AG04450 (cell line): ENCODE results near the gene ZIC2. TPM values are rescaled to one million over a fixed set of nuclear protein-coding genes. Genes with fewer than 3 reads are reported as not detected.

ENCODE experiments used
- CTCF ChIA-PET: fragments of 300-600, 350-600 bp; formaldehyde crosslinking; extraction: SDS; loops from one replicate; lab custom pipeline; 2022; ENCODE audit warnings: antibody characterized with exemption, inconsistent platforms; lab: Charles Lee
- POLR2A ChIA-PET: fragments of 350-600 bp; formaldehyde crosslinking; extraction: SDS; loops from one replicate; lab custom pipeline; 2021; ENCODE audit warnings: antibody characterized with exemption, inconsistent platforms; lab: Yijun Ruan, JAX
- DNase-seq: peaks from one replicate; pipeline ENCODE4 v3.0.0-alpha.2; 2011; ENCODE audit warnings: low read depth, low spot score
- H3K27ac ChIP-seq: one replicate; pipeline ENCODE4 v1.5.1; 2012; ENCODE audit warnings: low read depth, low read length, control low read depth
- H3K27me3 ChIP-seq: one replicate; pipeline ENCODE4 v1.6.0; 2012; ENCODE audit warnings: low read length; ENCODE audit not compliant: control insufficient read depth, insufficient read depth
- H3K4me3 ChIP-seq: 2 replicates; pipeline ENCODE4 v1.5.1; 2011; ENCODE audit warnings: mild to moderate bottlenecking, low read depth, low read length, control low read depth
- H3K9me3 ChIP-seq: 2 replicates; pipeline ENCODE4 v1.5.1; 2012; ENCODE audit warnings: low read length; ENCODE audit not compliant: control insufficient read depth, insufficient read depth
- CTCF ChIP-seq: IDR thresholded peaks from 2 replicates; pipeline ENCODE4 v1.5.1; 2011; ENCODE audit warnings: low read depth, low read length, control low read depth, inconsistent platforms
- polyA plus RNA-seq: library from polyadenylated mRNA; depleted of rRNA; stranded (reverse); fragments of >200 nt; gene quantifications from 2 replicates; pipeline ENCODE4 v1.2.3, GENCODE V29; 2011

ZIC2 gene
- polyA plus RNA-seq, 1 experiment, result not detected

GRCh38 chr13:99973808-99974185 is 7.8 kb upstream of the ZIC2 start:
- Histone ChIP-seq H3K4me3 (no peak overlapping the region), H3K27me3 (peaks cover 89% of the 10 kb centered on the region), H3K9me3 (peaks cover 27% of the 10 kb centered on the region), H3K27ac (no peak overlapping the region)
- ChIA-PET CTCF (interaction anchor here (0.6 to 0.9 kb wide), 2 partner anchors 317 to 570 kb away, joined by 3 read pairs; no protein-coding TSS in a partner anchor), POLR2A (no interaction called here)
- no peak for DNase-seq
- TF ChIP-seq CTCF, result no peak

- POLR2A ChIA-PET, result no interaction called here
- peaks cover 89% of the 10 kb centered on the region for H3K27me3 ChIP-seq
Observed at GRCh38 chr13:99974296-99974938, 7.2 kb upstream of the ZIC2 start.

GRCh38 chr13:99974939-99975561 is 6.5 kb upstream of the ZIC2 start:
- TF ChIP-seq CTCF, result no peak
- H3K27me3 ChIP-seq, result peaks cover 91% of the 10 kb centered on the region
- H3K4me3 ChIP-seq, result no peak overlapping the region
- peaks cover 28% of the 10 kb centered on the region for H3K9me3 ChIP-seq
- ChIA-PET POLR2A (no interaction called here), CTCF (interaction anchor here (0.9 kb wide), 1 partner anchor 568 kb away, joined by 3 read pairs; no protein-coding TSS in a partner anchor)
- DNase-seq, result no peak
- H3K27ac ChIP-seq, result no peak overlapping the region

More at GRCh38 chr13:99974296-99974938, 7.2 kb upstream of the ZIC2 start:
- Histone ChIP-seq H3K27ac (no peak overlapping the region), H3K4me3 (no peak overlapping the region), H3K9me3 (peaks cover 28% of the 10 kb centered on the region)
- TF ChIP-seq CTCF, result no peak
- CTCF ChIA-PET, result interaction anchor here (0.6 to 0.9 kb wide), 2 partner anchors 318 to 569 kb away, joined by 3 read pairs; no protein-coding TSS in a partner anchor
- no peak for DNase-seq

GRCh38 chr13:99975626-99976025 is 6.0 kb upstream of the ZIC2 start:
- no peak for TF ChIP-seq CTCF
- CTCF ChIA-PET, result no interaction called here

GRCh38 chr13:99976575-99976974 is 5.0 kb upstream of the ZIC2 start:
- no peak overlapping the region for H3K4me3 ChIP-seq
- ChIA-PET CTCF (no interaction called here), POLR2A (interaction anchor here (0.6 kb wide), 1 partner anchor 331 kb away, joined by 4 read pairs; no protein-coding TSS in a partner anchor)
- H3K27ac ChIP-seq, result no peak overlapping the region
- no peak for TF ChIP-seq CTCF
- no peak for DNase-seq
- H3K27me3 ChIP-seq, result peaks cover 89% of the 10 kb centered on the region
- peaks cover 27% of the 10 kb centered on the region for H3K9me3 ChIP-seq

More at GRCh38 chr13:99975626-99976025, 6.0 kb upstream of the ZIC2 start:
- DNase-seq, result no peak
- POLR2A ChIA-PET, result no interaction called here
- H3K4me3 ChIP-seq, result no peak overlapping the region
- H3K27ac ChIP-seq, result no peak overlapping the region
- H3K9me3 ChIP-seq, result peaks cover 28% of the 10 kb centered on the region
- H3K27me3 ChIP-seq, result peaks cover 92% of the 10 kb centered on the region
